NCI-H2196 treated with DMSO at 0.1 percent for 48 hours (cell line): ENCODE data around the gene MOV10L1.

ENCODE experiments used
- DNase-seq: peaks from one replicate; lab custom pipeline; 2025; ENCODE audit not compliant: unreplicated experiment; lab: John Stamatoyannopoulos, UW

The MOV10L1 gene

GRCh38 chr22:50174382-50175190 is 84.8 kb downstream of the MOV10L1 start:
- DNase-seq = no peak

DNA sequence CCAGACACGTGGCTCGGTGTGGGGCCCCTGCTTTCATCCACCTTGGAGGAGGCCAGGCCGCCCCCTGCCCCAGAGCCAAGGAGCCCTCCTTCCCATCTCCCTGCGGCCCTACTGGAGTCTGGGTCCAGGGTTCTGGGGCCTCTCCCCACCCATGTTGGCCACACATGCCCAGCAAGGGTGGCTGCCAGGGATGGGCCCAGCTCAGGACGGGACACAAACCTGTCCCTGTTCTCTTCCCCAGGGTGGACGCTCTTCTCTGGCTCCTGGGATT is 85.3 kb downstream of the MOV10L1 start:
- DNase-seq = no peak

DNA sequence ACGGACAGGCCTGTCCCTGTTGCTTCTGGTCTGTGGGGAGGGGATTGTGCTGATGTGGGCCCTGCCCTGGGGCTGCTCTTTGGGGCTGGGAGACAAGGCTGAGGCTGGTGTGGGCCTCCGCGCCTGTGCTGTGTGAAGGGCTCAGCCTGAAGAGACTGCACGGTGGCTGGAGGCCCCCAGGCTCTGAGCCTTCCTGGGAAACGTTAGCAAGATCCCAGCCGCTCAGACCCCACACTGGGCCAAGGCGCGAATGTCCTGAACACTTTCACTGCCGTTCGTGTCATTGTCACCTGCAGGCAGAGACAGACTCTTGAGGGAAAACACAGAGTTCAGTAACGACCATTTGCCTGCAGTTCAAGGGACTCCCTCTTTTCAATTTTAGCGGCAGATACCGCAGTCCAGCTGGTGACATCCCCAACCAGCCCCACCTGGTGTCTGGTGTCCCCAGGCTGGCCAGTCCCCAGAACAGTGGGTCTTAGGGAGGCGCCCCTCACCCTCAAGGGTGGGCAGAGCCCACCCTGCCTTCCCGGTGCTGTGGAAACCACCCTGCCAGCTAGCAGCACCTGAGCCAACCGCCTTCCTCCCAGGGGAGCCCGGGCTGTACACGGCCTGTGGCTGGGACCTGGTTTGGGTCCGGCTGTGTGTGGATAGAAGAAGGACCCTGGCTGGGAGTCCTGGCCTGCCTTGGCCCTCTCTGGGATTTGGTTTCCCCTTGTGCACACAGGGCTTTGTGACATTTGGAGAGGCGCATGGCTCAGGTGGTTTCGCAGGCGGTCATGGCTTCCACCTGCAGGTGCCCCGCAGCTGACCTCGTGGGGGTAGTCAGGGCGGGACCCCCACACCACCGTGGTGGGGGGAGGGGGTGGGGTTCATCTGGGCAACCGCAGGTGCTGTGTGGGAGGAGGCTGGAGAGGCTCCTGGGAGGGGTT is 86.4 kb downstream of the MOV10L1 start:
- no peak for DNase-seq

DNA sequence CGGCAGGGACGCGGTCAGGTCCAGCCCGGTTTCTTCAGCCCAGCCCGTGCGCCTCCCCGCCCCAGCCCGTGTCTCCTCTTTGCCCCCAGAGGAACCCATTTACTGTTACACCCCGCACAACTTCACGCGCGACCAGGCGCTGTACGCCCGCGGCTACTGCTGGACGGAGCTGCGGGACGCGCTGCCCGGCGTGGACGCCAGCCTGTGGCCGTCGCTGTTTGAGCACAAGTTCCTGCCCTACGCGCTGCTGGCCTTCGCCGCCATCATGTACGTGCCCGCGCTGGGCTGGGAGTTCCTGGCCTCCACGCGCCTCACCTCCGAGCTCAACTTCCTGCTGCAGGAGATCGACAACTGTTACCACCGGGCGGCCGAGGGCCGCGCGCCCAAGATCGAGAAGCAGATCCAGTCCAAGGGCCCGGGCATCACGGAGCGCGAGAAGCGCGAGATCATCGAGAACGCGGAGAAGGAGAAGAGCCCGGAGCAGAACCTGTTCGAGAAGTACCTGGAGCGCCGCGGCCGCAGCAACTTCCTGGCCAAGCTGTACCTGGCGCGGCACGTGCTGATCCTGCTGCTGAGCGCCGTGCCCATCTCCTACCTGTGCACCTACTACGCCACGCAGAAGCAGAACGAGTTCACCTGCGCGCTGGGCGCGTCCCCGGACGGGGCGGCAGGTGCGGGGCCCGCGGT is 87.2 kb downstream of the MOV10L1 start:
- DNase-seq = no peak

DNA sequence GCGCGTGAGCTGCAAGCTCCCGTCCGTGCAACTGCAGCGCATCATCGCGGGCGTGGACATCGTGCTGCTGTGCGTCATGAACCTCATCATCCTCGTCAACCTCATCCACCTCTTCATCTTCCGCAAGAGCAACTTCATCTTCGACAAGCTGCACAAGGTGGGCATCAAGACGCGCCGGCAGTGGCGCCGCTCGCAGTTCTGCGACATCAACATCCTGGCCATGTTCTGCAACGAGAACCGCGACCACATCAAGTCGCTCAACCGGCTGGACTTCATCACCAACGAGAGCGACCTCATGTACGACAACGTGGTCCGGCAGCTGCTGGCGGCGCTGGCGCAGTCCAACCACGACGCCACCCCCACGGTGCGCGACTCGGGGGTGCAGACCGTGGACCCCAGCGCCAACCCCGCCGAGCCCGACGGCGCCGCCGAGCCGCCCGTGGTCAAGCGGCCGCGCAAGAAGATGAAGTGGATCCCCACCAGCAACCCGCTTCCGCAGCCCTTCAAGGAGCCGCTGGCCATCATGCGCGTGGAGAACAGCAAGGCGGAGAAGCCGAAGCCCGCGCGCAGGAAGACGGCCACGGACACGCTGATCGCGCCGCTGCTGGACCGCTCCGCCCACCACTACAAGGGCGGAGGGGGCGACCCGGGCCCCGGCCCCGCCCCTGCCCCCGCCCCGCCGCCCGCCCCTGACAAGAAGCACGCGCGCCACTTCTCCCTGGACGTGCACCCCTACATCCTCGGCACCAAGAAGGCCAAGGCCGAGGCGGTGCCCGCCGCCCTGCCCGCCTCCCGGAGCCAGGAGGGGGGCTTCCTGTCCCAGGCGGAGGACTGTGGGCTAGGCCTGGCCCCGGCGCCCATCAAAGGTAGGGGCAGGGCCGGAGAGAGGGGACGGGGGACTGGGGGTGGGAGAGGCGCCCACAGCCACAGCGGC is 88.0 kb downstream of the MOV10L1 start:
- DNase-seq = no peak

DNA sequence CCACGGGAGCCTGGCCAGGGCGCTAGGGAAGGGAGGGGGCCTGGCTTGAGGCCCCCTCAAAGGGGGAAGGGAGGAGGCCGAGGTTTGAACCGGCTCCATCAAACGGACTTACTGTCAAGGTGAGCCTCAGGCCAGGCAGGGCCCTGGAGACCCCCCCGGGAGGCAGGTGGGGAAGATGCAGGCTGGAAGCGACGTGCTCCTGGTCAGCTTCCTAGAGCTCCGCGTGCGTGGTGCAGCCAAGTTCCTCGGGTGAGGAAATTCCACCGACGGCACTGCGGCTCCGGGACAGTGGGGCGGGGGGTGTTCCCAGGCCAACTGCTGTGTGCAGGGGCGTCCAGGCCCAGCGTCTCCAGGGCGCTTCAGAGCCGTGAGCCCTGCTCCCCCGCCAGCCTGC is 88.7 kb downstream of the MOV10L1 start:
- no peak for DNase-seq

GRCh38 chr22:50178871-50179869 is 89.4 kb downstream of the MOV10L1 start:
- DNase-seq = no peak

GRCh38 chr22:50179937-50180726 is 90.3 kb downstream of the MOV10L1 start:
- no peak for DNase-seq

DNA sequence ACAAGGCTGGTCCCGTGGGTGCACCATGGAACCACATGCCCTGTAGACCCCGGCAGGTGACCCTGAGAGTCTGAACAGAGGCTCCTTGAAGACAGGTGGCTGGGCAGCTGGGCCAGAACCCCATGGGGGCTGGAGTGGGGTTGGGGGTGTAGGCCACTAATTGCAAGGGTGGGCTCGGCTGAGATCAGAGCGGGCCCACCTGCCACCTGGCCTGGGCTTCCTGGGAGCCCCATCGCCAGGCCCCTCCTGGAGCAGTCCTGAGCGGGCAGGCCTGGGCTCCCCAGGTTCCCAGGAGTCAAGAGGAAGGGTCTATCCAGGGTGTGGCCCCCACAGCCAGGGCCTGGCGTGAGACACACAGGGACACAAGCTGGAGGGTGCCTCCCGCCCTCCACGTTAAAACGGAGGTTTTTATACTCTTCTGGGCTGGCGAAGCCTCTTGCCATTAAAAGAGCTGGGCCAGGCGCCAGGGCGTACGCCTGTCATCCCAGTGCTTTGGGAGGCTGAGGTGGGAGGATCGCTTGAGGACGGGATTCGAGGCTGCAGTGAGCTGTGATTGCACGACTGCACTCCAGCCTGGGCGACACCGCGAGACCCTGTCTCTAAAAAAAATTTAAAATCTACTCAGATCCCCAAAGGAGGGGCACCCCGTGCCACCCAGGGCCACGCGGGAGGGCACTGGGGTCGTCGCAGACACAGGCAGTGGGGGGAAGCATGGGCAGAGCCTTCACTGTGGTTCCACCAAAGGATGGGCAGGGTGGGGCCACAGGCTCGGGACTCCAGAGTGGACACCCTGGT is 91.1 kb downstream of the MOV10L1 start:
- no peak for DNase-seq

DNA sequence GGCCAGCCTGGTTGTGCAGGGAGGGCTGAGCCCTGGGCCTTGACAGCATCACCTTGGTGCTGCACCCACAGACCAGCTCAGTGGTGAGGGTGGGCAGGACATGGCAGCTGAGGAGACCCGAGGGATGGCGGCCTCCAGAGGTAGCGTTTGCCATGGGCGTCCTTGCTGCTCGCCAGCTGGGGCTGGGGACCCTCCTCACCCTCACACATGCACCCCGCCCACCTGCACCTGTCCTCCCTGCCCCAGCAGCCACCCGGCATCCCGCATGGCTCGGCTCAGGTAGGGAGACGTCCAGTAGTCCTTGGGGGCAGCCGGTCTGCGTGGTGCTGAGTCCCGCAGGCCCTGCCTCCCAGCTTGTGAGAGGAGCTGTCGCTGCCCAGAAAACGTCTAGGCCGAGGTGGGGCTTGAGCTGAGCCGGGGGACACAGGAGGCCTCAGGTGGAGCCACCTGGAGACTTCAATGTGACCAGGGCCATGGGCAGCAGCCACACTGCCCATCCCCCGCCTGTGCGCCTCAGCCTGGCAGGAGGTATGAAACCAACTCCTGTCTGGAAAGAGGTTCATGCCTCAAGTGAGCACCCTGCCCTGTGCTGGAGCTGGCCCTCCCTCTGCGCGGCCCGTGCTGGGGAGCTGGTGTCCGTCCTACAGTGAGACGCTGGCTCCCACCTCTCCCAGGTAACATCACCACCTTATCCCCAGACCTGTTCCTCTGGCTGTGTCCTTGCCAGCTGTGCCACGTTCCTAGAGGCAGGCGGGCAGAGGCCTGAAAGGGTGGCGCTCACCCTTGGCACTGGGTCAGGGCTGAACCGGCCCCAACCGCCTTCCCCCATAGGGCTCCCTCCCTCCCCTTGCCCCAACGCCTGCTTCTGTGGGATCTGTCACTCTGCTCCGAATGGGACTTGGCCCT is 92.6 kb downstream of the MOV10L1 start:
- DNase-seq = peak; percentile 9

GRCh38 chr22:50183141-50183971 is 93.5 kb downstream of the MOV10L1 start:
- no peak for DNase-seq

- DNase-seq = no peak
Observed at GRCh38 chr22:50184004-50184901, 94.4 kb downstream of the MOV10L1 start.

GRCh38 chr22:50184902-50185374 is 95.1 kb downstream of the MOV10L1 start:
- no peak for DNase-seq

DNA sequence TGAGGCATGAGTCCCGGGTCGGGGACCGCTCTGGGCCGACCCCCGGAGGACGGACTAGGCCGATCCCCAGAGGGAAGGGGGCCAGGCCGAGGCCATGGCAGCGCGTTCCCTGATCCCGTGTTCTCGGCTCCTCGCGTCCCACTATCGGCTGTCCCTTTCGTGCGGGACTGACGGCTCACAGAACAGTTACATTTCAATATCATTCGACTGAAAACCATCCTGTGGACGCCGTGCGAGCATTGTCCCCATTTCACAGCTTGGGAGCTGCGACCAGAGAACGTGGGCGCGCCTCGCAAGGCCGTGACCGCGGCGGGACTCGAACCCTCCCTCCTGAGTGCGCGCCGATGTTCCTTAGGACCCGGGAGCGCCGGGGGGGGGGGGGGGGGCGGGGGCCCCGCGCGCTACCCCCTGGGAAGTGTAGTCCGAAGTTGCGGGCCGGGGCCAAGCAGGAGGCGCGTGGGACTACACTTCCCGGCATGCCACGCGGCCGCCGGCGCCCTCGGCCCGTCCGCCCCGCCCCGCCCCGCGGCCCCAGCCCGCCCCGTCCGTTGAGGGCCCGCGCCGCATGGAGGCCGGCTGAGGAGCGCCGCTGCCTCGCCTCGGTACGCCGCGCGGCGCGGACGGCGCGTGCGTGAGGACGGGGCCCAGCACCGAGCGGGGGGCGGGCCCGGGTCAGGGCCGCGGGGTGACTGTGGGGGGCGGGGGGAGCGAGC is 95.7 kb downstream of the MOV10L1 start, which contains the start of gene TRABD:
Gene TRABD (plus strand): TSS at position 539 of the 713 bp plus-strand sequence. CDS start 7,148 bp downstream, outside the sequence.
- peak; percentile 48 for DNase-seq
